Adipocyte (in vitro differentiated cells): Measurements from ENCODE around the gene CCR2.

Experiments used
- DNase-seq: peaks from one replicate; pipeline ENCODE4 v3.0.0-alpha.2; 2015; ENCODE audit warnings: low read depth
- H3K27me3 ChIP-seq: replicated peaks from 2 replicates; pipeline ENCODE4 v1.7.0; 2013; ENCODE audit warnings: mild to moderate bottlenecking, low read length, moderate library complexity; ENCODE audit not compliant: control insufficient read depth, insufficient read depth
- H3K36me3 ChIP-seq: 2 replicates; pipeline ENCODE4 v1.7.0; 2013; ENCODE audit warnings: low read length, mild to moderate bottlenecking, moderate library complexity; ENCODE audit not compliant: control insufficient read depth, insufficient read depth, severe bottlenecking
- H3K4me1 ChIP-seq: 2 replicates; pipeline ENCODE4 v1.7.0; 2013; ENCODE audit warnings: mild to moderate bottlenecking, low read length, moderate library complexity; ENCODE audit not compliant: control insufficient read depth, insufficient read depth
- H3K4me3 ChIP-seq: 2 replicates; pipeline ENCODE4 v1.7.0; 2013; ENCODE audit warnings: mild to moderate bottlenecking, low read length, moderate library complexity
- H3K9ac ChIP-seq: 2 replicates; pipeline ENCODE4 v1.7.0; 2013; ENCODE audit warnings: mild to moderate bottlenecking, low read length, moderate library complexity
- H3K9me3 ChIP-seq: 2 replicates; pipeline ENCODE4 v1.7.0; 2013; ENCODE audit warnings: mild to moderate bottlenecking, low read length, moderate library complexity; ENCODE audit not compliant: control insufficient read depth

The CCR2 gene

DNA sequence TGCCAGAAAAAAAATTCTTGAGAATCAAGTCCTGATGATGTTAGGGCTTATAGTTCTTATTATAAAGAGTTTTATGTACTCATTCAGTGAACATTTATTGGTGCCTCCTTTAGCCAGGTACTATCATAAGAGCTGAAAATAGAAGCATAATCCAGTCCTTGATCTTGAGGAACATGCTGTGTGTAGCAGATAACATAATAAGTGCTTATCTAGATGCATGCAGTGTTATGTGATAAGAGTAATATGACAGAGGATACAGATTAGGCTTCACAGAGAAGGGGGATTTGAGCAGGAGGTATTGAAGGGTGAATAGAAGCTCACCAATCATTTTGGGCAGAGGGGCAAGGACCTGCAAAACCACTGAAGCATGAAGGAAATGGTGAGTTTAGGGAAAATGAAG is 1.1 kb downstream of the CCR2 start:
- H3K36me3 ChIP-seq, result no peaks in the 10 kb centered on the region
- H3K9ac ChIP-seq, result no peak overlapping the region
- no peak for DNase-seq
- peaks cover 67% of the 10 kb centered on the region for H3K27me3 ChIP-seq
- no peaks in the 10 kb centered on the region for H3K9me3 ChIP-seq
- no peak overlapping the region for H3K4me3 ChIP-seq
- no peaks in the 10 kb centered on the region for H3K4me1 ChIP-seq

DNA sequence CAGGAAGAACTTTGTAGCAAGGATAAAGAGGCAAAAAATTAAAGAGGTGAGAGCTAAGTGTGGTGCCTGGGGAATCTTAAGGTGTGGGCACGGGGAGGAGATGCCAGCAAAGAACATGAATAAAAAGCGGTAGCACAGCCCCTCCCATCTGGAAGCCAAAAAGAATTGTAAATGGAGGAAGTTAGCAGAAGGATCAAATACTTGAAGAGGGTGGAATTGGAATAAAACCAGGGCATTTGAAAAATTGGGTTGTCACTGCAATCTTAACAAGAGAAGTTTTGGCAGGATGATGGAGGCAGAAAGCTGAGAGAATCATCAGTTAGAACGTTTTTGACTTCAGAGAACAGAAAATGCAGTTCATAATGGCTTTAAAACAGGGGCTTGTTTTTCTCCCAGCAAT is 2.4 kb downstream of the CCR2 start:
- Histone ChIP-seq H3K9ac (no peak overlapping the region), H3K9me3 (no peaks in the 10 kb centered on the region), H3K27me3 (peaks cover 54% of the 10 kb centered on the region)

DNA sequence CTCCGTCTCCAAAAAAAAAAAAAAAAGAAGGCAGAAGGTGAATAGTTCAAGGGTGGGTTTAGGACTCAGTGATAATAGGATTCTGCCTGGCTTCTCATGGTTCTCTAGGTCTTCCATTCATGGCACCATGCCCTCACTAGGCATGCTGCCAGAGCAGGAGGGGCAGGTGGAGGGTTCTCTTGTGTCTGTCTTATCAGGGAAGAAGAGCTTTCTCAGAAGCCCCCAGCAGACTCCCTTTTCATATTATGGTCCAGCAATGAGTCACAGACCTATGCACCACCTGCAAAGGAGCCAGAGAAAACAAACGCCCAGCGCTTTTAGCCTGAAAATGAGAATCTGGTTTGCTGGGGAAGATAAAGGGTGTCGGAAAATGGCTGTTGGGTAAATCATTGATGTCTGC is 3.0 kb downstream of the CCR2 start:
- Histone ChIP-seq H3K36me3 (no peaks in the 10 kb centered on the region), H3K9ac (no peak overlapping the region), H3K4me3 (no peak overlapping the region), H3K27me3 (peaks cover 49% of the 10 kb centered on the region), H3K4me1 (peaks cover 7% of the 10 kb centered on the region), H3K9me3 (no peaks in the 10 kb centered on the region)
- DNase-seq, result no peak

More for the DNA sequence above, 2.4 kb downstream of the CCR2 start:
- DNase-seq, result no peak
- Histone ChIP-seq H3K4me3 (no peak overlapping the region), H3K36me3 (no peaks in the 10 kb centered on the region), H3K4me1 (peaks cover 4% of the 10 kb centered on the region)

DNA sequence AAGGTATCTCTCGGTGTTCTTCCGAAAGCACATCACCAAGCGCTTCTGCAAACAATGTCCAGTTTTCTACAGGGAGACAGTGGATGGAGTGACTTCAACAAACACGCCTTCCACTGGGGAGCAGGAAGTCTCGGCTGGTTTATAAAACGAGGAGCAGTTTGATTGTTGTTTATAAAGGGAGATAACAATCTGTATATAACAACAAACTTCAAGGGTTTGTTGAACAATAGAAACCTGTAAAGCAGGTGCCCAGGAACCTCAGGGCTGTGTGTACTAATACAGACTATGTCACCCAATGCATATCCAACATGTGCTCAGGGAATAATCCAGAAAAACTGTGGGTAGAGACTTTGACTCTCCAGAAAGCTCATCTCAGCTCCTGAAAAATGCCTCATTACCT is 4.6 kb downstream of the CCR2 start:
- peaks cover 39% of the 10 kb centered on the region for H3K27me3 ChIP-seq
- no peak overlapping the region for H3K9ac ChIP-seq
- H3K36me3 ChIP-seq, result no peaks in the 10 kb centered on the region
- no peak for DNase-seq
- no peaks in the 10 kb centered on the region for H3K9me3 ChIP-seq
- H3K4me3 ChIP-seq, result no peak overlapping the region
- peaks cover 7% of the 10 kb centered on the region for H3K4me1 ChIP-seq

DNA sequence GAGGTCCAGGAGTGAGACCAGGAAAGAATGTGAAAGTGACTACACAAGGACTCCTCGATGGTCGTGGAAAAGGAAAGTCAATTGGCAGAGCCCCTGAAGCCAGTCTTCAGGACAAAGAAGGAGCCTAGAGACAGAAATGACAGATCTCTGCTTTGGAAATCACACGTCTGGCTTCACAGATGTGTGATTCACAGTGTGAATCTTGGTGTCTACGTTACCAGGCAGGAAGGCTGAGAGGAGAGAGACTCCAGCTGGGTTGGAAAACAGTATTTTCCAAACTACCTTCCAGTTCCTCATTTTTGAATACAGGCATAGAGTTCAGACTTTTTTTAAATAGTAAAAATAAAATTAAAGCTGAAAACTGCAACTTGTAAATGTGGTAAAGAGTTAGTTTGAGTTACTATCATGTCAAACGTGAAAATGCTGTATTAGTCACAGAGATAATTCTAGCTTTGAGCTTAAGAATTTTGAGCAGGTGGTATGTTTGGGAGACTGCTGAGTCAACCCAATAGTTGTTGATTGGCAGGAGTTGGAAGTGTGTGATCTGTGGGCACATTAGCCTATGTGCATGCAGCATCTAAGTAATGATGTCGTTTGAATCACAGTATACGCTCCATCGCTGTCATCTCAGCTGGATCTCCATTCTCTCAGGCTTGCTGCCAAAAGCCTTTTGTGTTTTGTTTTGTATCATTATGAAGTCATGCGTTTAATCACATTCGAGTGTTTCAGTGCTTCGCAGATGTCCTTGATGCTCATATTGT is 6.0 kb downstream of the CCR2 start:
- DNase-seq, result peak; percentile 7
- Histone ChIP-seq H3K4me3 (no peak overlapping the region), H3K27me3 (peaks cover 26% of the 10 kb centered on the region), H3K36me3 (no peaks in the 10 kb centered on the region), H3K4me1 (peaks cover 7% of the 10 kb centered on the region), H3K9me3 (no peaks in the 10 kb centered on the region), H3K9ac (no peak overlapping the region)

DNA sequence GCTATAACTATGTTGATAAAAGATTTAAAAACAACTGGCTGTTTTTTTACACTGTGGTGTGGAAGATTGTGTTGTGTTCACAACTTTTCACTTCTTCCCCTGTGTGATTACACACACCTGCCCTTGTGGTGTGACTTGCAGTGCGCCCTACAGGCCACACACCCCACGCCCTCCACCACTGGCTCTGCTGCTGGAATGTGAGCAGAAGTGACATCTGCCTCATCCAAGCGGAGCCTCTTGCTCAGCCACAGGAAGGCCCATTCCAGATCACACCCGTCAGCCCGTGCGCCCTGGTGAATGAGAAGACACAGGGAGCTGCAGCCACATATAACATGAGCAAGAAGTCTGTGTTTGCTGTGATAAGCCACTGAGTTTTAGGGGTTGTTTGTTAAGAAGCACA is 7.0 kb downstream of the CCR2 start:
- H3K4me3 ChIP-seq, result no peak overlapping the region
- peaks cover 7% of the 10 kb centered on the region for H3K4me1 ChIP-seq
- no peak overlapping the region for H3K9ac ChIP-seq
- H3K27me3 ChIP-seq, result peaks cover 16% of the 10 kb centered on the region
- H3K9me3 ChIP-seq, result no peaks in the 10 kb centered on the region
- no peak for DNase-seq
- H3K36me3 ChIP-seq, result no peaks in the 10 kb centered on the region

DNA sequence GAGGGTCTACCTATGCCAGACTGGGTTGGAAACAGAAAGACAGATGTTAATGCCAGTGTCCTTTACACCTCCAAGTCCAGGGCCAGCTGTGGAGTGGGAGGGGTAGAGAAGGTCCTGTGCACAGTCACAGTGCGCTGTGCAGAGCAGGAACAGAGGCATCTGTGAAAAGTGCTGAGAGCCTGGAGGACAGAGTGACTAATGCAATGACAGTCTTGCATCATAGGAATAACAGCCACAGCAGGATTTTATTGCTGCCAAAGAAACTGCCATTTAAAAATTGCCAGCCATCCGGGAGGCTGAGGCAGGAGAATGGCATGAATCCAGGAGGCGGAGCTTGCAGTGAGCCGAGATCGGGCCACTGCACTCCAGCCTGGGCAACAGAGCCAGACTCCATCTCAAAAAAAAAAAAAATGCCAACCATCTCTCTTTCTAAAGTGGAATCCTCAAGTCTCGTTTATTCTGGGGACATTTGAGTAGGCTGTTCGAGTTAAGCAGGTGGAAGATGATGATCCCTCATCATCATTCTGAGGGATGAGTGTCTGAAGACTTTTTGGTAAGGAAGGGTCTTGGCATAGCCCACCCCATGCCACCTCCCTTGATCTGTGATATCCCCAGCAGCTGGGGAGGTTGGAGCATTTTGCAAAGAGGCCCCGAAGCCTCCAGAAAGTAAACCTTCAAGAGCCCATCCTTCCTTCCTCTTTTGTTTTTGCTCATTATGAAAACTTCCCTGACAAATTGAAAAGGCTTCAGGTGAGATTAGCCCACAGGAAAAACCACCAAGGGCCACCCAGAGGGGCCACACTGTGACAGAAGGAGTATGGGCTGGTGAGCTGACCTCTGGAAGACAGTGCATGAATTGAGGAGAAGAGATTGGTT is 7.7 kb downstream of the CCR2 start:
- Histone ChIP-seq H3K4me3 (no peak overlapping the region), H3K4me1 (peaks cover 7% of the 10 kb centered on the region), H3K9me3 (no peaks in the 10 kb centered on the region), H3K36me3 (no peaks in the 10 kb centered on the region), H3K9ac (no peak overlapping the region), H3K27me3 (peaks cover 11% of the 10 kb centered on the region)
- DNase-seq, result peak; percentile 3

DNA sequence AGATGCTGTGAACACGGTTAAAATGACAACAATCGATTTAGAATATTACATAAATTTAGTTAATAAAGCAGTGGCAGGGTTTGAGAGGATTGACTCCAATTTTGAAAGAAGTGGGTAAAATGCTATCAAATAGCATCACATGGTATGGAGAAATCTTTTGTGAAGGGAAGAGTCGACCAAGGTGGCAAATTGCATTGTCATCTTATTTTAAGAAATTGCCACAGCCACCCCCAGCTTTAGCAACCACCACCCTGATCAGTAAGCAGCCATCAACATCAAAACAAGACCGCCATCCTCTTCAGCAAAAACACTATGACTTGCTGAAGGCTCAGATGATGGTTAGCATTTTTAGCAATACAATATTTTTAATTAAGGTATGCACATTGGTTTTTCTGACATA is 11.1 kb downstream of the CCR2 start:
- Histone ChIP-seq H3K9ac (no peak overlapping the region), H3K9me3 (no peaks in the 10 kb centered on the region), H3K27me3 (peaks cover 7% of the 10 kb centered on the region), H3K36me3 (no peaks in the 10 kb centered on the region), H3K4me1 (peaks cover 7% of the 10 kb centered on the region), H3K4me3 (no peak overlapping the region)
- no peak for DNase-seq

DNA sequence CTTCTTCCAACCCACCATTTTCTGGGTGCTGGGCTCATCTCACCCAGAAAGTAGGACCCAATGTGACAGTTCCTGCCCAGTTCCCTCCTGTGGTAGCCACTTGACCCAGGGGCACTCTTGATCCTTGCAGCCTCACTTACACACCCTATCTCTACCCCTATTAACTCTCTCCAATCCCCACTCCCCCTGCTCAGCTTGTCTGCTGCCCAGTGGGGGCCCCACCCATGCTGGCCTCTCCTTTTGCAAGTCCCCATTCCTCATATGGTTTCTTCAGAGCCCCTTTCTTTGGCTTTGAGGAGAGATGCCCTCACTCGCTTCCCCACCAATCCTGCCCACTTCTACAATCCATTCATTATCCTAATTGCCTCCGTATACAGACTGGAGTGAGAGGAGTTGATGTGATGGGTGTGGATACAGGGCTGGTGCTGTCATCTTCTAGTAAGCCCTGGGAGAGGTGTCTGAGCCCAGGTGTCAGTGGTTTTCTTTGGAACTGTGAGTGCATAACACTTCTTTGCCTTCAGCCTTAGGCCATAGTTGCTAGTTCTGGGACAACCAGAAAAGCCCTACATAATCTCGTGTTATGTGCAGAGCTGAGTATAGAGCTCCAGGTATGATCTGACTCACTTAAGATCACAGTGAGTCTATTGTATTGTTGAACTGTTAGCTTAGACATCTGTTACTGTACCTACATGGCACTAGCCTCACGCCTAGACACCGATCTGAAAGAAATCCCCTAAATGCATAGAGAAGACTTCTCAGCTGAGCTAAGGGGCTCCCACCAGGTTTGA is 12.0 kb downstream of the CCR2 start:
- DNase-seq, result no peak
- Histone ChIP-seq H3K9me3 (no peaks in the 10 kb centered on the region), H3K4me1 (peaks cover 6% of the 10 kb centered on the region), H3K4me3 (no peak overlapping the region), H3K9ac (no peak overlapping the region), H3K36me3 (no peaks in the 10 kb centered on the region), H3K27me3 (peaks cover 7% of the 10 kb centered on the region)

DNA sequence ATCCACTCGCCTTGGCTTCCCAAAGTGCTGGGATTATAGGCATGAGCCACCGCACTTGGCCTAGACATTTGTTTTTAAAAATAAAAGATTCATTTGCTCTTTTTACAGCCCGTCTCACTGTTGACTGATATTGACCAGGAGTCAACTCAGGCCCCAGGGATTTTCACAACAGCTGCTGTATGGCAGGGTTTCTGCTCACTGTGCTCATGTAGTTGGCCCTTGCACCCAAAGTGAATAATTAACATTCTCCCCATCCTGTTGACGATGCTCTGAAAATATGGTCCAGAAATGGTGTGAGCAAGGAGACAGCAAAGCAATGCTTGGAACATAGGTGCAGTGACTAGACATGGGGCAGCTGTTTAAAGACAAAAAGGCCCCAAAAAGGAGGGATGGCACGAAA is 13.9 kb downstream of the CCR2 start:
- Histone ChIP-seq H3K9me3 (no peaks in the 10 kb centered on the region), H3K36me3 (no peaks in the 10 kb centered on the region), H3K9ac (no peak overlapping the region), H3K27me3 (peaks cover 7% of the 10 kb centered on the region), H3K4me1 (no peaks in the 10 kb centered on the region), H3K4me3 (no peak overlapping the region)
- DNase-seq, result no peak

DNA sequence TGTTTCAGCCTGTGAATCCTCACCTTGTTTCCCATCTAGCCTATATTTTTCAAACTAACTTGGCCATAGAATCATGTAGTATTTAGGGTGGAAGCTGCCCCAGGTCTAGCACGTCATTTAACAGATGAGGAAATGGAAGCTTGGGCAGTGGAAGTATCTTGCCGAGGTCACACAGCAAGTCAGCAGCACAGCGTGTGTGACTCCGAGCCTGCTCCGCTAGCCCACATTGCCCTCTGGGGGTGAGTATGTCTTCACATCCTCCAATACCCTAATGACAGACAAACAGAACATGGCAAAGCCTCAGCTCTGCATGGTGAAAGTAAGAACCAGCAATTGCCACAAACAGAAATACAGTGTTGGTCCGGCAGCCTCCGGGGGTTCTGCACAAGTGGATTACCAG is 14.7 kb downstream of the CCR2 start:
- no peaks in the 10 kb centered on the region for H3K4me1 ChIP-seq
- no peaks in the 10 kb centered on the region for H3K36me3 ChIP-seq
- H3K9ac ChIP-seq, result no peak overlapping the region
- H3K27me3 ChIP-seq, result peaks cover 12% of the 10 kb centered on the region
- H3K4me3 ChIP-seq, result no peak overlapping the region
- no peaks in the 10 kb centered on the region for H3K9me3 ChIP-seq
- no peak for DNase-seq
